Transverse colon (tissue), 4 donors: ENCODE data around the gene DOCK3.

Experiments
- CTCF ChIP-seq, 5 experiments: fragments of 200-600 bp in 3 of 5; fragments of 450-650 bp in 2 of 5; sonication (generic) in 3 of 5; IDR thresholded peaks; 1 replicate in 2 of 5; 2 replicates in 3 of 5; pipeline ENCODE4 v1.5.1; 2016 to 2017; ENCODE audit warnings: antibody characterized with exemption in 5 of 5, inconsistent platforms in 3 of 5, mild to moderate bottlenecking in 2 of 5, moderate library complexity in 1 of 5
- POLR2AphosphoS5 ChIP-seq, 3 donors: sonication (generic); formaldehyde crosslinking; IDR thresholded peaks; one replicate each; pipeline ENCODE4 v1.6.1; 2016; ENCODE audit warnings: antibody characterized with exemption in 3 of 3

- no peak for TF ChIP-seq POLR2AphosphoS5 (IDR thresholded peaks at IDR 0.05)
- no peak for TF ChIP-seq CTCF (IDR thresholded peaks at IDR 0.05)
Observed at GRCh38 chr3:51304230-51304629, 629.5 kb downstream of the DOCK3 start.
